Tibial nerve (tissue), 4 donors: ENCODE data around the gene NEAT1. TPM values are rescaled to one million over a fixed set of nuclear protein-coding genes. Genes with fewer than 3 reads are reported as not detected.
A peak's percentile ranks its signal among the peaks of the same experiment; 100 is the strongest.

Source experiments
- DNase-seq, 2 donors: peaks; one replicate each; pipeline ENCODE4 v3.0.0-alpha.2; 2019; ENCODE audit warnings: low spot score in 2 of 2
- H3K27ac ChIP-seq, 4 donors: fragments of 200-600 bp; sonication (generic) in 3 of 4; one replicate each; pipeline ENCODE4 v1.5.1; 2017 to 2019; ENCODE audit warnings: mild to moderate bottlenecking in 1 of 4
- H3K27me3 ChIP-seq, 2 donors: fragments of 200-600 bp; sonication (generic) in 1 of 2; one replicate each; pipeline versions ENCODE4 v1.5.1 to v1.6.0; 2017 to 2019
- H3K36me3 ChIP-seq, 3 donors: fragments of 200-600 bp; sonication (generic); one replicate each; pipeline ENCODE4 v1.5.1; 2018 to 2019
- H3K4me1 ChIP-seq, 4 donors: fragments of 200-600 bp; sonication (generic) in 3 of 4; one replicate each; pipeline ENCODE4 v1.5.1; 2017 to 2019
- H3K4me3 ChIP-seq, 4 donors: fragments of 200-600 bp; sonication (generic) in 3 of 4; one replicate each; pipeline ENCODE4 v1.5.1; 2017 to 2019; ENCODE audit warnings: mild to moderate bottlenecking in 1 of 4, moderate library complexity in 1 of 4
- H3K9me3 ChIP-seq, 4 donors: fragments of 200-600 bp; sonication (generic) in 3 of 4; one replicate each; pipeline ENCODE4 v1.5.1; 2017 to 2019
- EP300 ChIP-seq, 2 donors: sonication (generic); formaldehyde crosslinking; IDR thresholded peaks; one replicate each; pipeline ENCODE4 v1.6.1; 2017; ENCODE audit warnings: antibody characterized with exemption in 2 of 2, mild to moderate bottlenecking in 1 of 2
- POLR2A ChIP-seq, 2 donors: fragments of 450-650 bp; IDR thresholded peaks; one replicate each; pipeline ENCODE4 v1.6.1; 2017; ENCODE audit warnings: antibody characterized with exemption in 2 of 2, mild to moderate bottlenecking in 2 of 2, moderate library complexity in 2 of 2
- WGBS, 2 donors: methylation state at CpG; one replicate each; pipeline ENCODE4 v1.1.5; 2018; 5-methylcytosine and 5-hydroxymethylcytosine counted together
- total RNA-seq, 4 donors: library from RNA; depleted of rRNA; stranded (reverse); fragments of >200 nt; gene quantifications; one replicate each; pipeline ENCODE4 v1.1.0, GENCODE V29; 2016
- TF ChIP-seq, protein P1 (sequence below), 5 experiments: fragments of 200-600 bp in 3 of 5; fragments of 450-650 bp in 2 of 5; sonication (generic) in 3 of 5; IDR thresholded peaks; one replicate each; pipeline ENCODE4 v1.5.1; 2016 to 2019; ENCODE audit warnings: antibody characterized with exemption in 5 of 5, mild to moderate bottlenecking in 3 of 5, moderate library complexity in 2 of 5

The NEAT1 gene
- total RNA-seq, 4 donors from 2014 or later, result 427 to 571 (median 461) TPM

DNA sequence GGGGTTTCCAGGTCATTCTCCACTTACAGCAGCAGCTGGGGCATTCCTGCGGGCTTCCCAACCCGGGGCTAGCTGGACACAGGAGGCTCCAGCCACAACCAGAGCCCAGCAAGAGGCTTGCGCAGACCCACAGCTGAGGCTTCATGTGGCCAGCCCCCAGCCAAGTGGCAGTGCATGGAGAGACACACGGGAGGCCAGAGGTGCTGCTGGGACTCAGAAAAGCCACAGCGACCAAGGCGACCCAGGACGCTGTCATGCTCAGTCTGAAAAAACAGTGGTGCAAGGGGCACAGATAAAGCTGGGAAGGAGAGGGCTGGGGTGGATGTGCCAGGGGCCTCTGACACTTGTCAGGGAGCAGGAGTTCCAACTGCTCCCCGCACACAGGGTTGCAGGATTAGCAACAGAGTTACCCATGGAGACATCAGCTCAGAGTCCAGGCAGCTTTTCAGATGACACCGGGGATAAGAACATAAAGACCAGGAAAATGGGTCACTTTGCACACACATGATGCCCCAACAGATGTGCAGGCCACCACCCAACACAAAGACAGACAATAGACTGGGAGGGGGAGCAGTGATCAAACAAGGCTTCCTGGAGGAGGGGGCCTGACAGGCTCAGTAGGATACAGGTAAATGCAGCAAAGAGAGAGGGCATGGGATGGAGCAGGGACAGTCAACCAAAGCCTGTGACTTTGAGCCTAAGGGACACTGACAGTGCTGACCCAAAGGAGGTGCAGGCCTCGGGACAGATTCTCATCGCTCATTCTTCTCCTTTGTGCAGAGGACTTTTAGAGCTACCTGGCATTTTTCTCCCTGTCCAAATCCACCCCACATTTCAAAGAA lies 6.9 kb upstream of the NEAT1 start:
- peak overlapping the region in 2 of 4 donors; percentile 38 to 80 for H3K4me3 ChIP-seq
- H3K4me1 ChIP-seq, result peaks cover 0 to 93% (median 65%) of the 10 kb centered on the region in 4 donors
- no peak for TF ChIP-seq POLR2A (IDR thresholded peaks at IDR 0.05)
- TF ChIP-seq EP300 (IDR thresholded peaks at IDR 0.05), result no peak
- TF ChIP-seq, protein P1, sequence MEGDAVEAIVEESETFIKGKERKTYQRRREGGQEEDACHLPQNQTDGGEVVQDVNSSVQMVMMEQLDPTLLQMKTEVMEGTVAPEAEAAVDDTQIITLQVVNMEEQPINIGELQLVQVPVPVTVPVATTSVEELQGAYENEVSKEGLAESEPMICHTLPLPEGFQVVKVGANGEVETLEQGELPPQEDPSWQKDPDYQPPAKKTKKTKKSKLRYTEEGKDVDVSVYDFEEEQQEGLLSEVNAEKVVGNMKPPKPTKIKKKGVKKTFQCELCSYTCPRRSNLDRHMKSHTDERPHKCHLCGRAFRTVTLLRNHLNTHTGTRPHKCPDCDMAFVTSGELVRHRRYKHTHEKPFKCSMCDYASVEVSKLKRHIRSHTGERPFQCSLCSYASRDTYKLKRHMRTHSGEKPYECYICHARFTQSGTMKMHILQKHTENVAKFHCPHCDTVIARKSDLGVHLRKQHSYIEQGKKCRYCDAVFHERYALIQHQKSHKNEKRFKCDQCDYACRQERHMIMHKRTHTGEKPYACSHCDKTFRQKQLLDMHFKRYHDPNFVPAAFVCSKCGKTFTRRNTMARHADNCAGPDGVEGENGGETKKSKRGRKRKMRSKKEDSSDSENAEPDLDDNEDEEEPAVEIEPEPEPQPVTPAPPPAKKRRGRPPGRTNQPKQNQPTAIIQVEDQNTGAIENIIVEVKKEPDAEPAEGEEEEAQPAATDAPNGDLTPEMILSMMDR (IDR thresholded peaks at IDR 0.05), result no peak
- peaks cover 0 to 23% (median 0%) of the 10 kb centered on the region in 3 donors for H3K36me3 ChIP-seq
- H3K9me3 ChIP-seq, result no peaks in the 10 kb centered on the region
- no peaks in the 10 kb centered on the region for H3K27me3 ChIP-seq
- WGBS, 2 donors, result 47 to 57% methylated on average over 8 to 9 of the region's 11 CpGs
- DNase-seq, result peak in 1 of 2 donors; percentile 14
- peak overlapping the region; percentile 98 to 100 (median 99) for H3K27ac ChIP-seq

DNA sequence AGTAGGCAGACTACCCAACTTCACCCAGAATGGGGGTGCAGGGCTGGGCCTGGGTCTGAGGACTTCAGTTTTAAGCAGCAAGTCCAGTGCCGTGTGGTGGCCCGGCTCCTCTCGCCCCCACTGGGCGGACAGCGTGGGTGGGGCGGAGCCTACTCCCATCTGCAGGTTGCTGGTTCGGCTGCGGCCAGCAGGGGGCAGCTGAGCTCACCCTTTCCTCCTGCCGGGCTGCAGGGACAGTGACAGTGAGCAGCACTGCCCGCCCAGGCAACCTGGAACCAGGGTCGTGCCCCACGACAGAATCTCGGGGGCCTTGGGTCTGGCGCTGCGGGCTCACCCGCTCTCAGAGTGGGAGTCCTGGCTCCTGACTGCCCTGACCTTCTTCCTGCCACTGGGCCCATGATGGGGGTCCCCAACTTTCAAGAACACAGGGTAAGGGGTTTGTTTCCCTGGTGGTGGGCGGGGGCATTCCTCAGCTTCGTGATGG lies 6.2 kb upstream of the NEAT1 start:
- peak; percentile 38 to 90 for TF ChIP-seq EP300 (IDR thresholded peaks at IDR 0.05)
- TF ChIP-seq, protein P1 (IDR thresholded peaks at IDR 0.05), result peak; percentile 96 to 100 (median 99)
- peak; percentile 23 to 64 for TF ChIP-seq POLR2A (IDR thresholded peaks at IDR 0.05)
- H3K36me3 ChIP-seq, result peaks cover 0 to 17% (median 0%) of the 10 kb centered on the region in 3 donors
- WGBS, 2 donors, result 3 to 10% methylated on average over 3 to 11 of the region's 18 CpGs
- H3K4me1 ChIP-seq, result peaks cover 0 to 90% (median 65%) of the 10 kb centered on the region in 4 donors
- H3K9me3 ChIP-seq, result no peaks in the 10 kb centered on the region
- no peaks in the 10 kb centered on the region for H3K27me3 ChIP-seq
- H3K4me3 ChIP-seq, result peak overlapping the region; percentile 26 to 80 (median 34)
- H3K27ac ChIP-seq, result peak overlapping the region; percentile 98 to 100 (median 99)
- DNase-seq, result peak; percentile 89 to 94

DNA sequence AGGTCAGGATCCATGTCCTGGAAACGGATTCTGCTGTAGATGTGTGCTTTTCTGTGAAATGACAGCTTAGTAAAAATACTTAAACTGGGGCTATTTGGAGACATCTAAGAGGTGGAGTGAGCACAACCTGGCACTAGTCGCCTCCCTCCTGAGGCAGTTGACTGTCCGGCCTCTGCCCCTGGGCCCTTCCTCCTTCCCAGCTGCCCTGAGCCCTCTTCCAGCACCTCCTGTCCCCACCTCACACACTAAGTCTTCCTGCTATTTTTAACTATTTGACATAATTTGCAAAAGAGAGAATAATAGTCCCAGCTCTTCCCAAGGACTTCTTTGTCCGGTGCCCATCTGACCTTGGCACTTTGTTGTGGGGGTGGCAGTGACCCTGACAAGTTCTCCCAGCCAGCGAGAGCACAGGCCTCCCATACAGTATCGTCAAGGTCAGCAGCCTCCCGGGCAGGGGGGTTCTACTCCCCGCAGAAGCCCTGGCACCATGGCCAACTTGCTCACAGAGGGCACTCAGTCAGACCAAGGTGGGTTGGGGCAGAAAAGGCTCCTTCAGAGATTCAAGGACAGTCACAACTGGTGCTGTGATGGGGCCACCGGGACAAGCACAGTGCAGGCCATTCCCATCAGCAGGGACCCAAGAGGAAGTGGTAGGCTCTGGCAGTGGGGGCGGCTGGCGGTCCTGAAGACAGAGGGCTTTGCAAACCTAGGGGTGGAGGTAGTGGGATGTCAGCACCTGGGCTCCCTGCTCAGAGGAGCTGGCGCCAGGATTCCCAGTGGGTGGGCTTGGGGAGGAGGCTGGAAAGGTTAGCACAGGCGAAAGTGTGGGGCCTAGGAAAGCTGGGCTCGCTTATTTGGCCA lies 5.5 kb upstream of the NEAT1 start:
- peaks cover 0 to 83% (median 61%) of the 10 kb centered on the region in 4 donors for H3K4me1 ChIP-seq

DNA sequence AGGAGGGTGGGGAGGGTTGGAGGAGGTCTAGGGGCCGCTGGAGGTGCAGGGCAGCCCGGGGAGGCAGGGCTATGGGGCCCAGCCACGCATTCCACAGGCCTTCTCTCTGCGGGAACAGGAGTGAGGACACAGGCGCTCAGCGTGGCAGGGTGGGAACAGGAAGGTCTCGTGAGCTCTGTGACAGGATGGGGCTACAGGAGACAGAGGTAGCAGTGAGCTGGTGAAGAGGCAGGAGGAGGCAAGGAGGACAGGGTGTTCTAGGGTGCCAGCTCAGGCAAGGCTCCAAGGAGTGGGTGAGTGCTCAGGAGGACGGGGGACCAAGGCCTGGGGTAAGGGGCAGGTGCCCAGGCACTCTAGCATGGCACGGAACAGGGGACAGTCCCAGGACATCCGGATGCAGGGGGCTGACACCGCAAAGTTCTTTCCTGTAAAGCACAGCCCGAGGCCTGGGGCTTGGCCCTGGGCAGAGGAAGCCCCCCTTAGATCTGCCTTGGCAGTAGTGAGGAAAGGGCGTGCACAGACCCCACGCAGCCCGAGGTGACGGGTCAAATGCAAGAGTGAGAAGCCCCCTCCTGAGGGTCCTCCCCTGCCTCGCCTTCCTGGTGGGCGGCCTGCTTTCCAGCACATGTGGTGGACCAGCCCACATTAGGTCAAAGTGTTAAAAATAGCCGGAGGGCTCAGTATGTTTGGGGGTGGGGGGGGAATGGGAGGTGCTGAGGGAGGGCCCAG lies 4.7 kb upstream of the NEAT1 start:
- Histone ChIP-seq H3K36me3 (peaks cover 0 to 2% (median 0%) of the 10 kb centered on the region in 3 donors), H3K27ac (peak overlapping the region; percentile 98 to 100 (median 99)), H3K9me3 (no peaks in the 10 kb centered on the region), H3K4me1 (peaks cover 0 to 75% (median 53%) of the 10 kb centered on the region in 4 donors), H3K4me3 (peak overlapping the region; percentile 26 to 80 (median 34)), H3K27me3 (no peaks in the 10 kb centered on the region)
- DNase-seq, result peak; percentile 40 to 42
- peak in 1 of 2 donors; percentile 56 for TF ChIP-seq EP300 (IDR thresholded peaks at IDR 0.05)
- TF ChIP-seq, protein P1 (IDR thresholded peaks at IDR 0.05), result peak in 1 of 5 experiments; percentile 8
- no peak for TF ChIP-seq POLR2A (IDR thresholded peaks at IDR 0.05)
- 5% methylated on average over 19 of the region's 19 CpGs for WGBS, 2 donors

More for the DNA sequence above, 5.5 kb upstream of the NEAT1 start:
- Histone ChIP-seq H3K9me3 (no peaks in the 10 kb centered on the region), H3K4me3 (peak overlapping the region; percentile 26 to 80 (median 34)), H3K27me3 (no peaks in the 10 kb centered on the region), H3K27ac (peak overlapping the region; percentile 98 to 100 (median 99)), H3K36me3 (peaks cover 0 to 10% (median 0%) of the 10 kb centered on the region in 3 donors)
- peak; percentile 34 to 48 for DNase-seq
- WGBS, 2 donors, result 6 to 12% methylated on average over 9 to 14 of the region's 14 CpGs
- TF ChIP-seq POLR2A (IDR thresholded peaks at IDR 0.05) (no peak), EP300 (IDR thresholded peaks at IDR 0.05) (no peak)
- TF ChIP-seq, protein P1 (IDR thresholded peaks at IDR 0.05), result no peak
